H1 (cell line): ENCODE data around the gene GBF1. TPM values are rescaled to one million over a fixed set of nuclear protein-coding genes. Genes with fewer than 3 reads are reported as not detected.

Source experiments
- CTCF ChIA-PET: fragments of 300-600 bp; sonication (Branson Sonifier 250); formaldehyde crosslinking; loops from one replicate; lab custom pipeline; 2021; ENCODE audit not compliant: partially characterized antibody; lab: Charles Lee
- POLR2A ChIA-PET: fragments of 300-600 bp; sonication (Branson Sonifier 250); formaldehyde crosslinking; loops from one replicate; lab custom pipeline; 2021; ENCODE audit warnings: inconsistent platforms; ENCODE audit not compliant: partially characterized antibody; lab: Charles Lee
- DNase-seq, 2 experiments: peaks; one replicate each; pipeline versions ENCODE4 v3.0.0 to v3.0.0-alpha.2; 2010 to 2022; ENCODE audit warnings: low spot score in 2 of 2, low read depth in 1 of 2, mixed read lengths in 1 of 2
- FAIRE-seq: peaks from 2 replicates; lab custom pipeline; 2011; peaks lifted over from hg19 to GRCh38; lab: Jason Lieb, UNC
- H2AFZ ChIP-seq: 2 replicates; pipeline ENCODE4 v1.8.1; 2012; ENCODE audit warnings: low read length, inconsistent platforms
- H2AK5ac ChIP-seq: 2 replicates; pipeline ENCODE4 v1.6.1; 2013; ENCODE audit warnings: low read depth, low read length
- H2BK120ac ChIP-seq: replicated peaks from 2 replicates; pipeline ENCODE3; 2013; ENCODE audit warnings: low read depth, low read length, inconsistent platforms
- H2BK12ac ChIP-seq: 2 replicates; pipeline ENCODE4 v1.6.1; 2013; ENCODE audit warnings: low read depth, low read length
- H2BK15ac ChIP-seq: 2 replicates; pipeline ENCODE4 v1.6.1; 2013; ENCODE audit warnings: low read length
- H2BK20ac ChIP-seq: 2 replicates; pipeline ENCODE4 v1.6.1; 2013; ENCODE audit warnings: low read length
- H2BK5ac ChIP-seq: 2 replicates; pipeline ENCODE4 v1.6.1; 2013; ENCODE audit warnings: low read depth, low read length
- H3K14ac ChIP-seq: 2 replicates; pipeline ENCODE4 v1.6.1; 2013; ENCODE audit warnings: inconsistent platforms; ENCODE audit not compliant: insufficient read length
- H3K18ac ChIP-seq: 2 replicates; pipeline ENCODE4 v1.6.1; 2013; ENCODE audit warnings: low read length; ENCODE audit errors: extremely low read depth
- H3K23ac ChIP-seq: 2 replicates; pipeline ENCODE4 v1.6.1; 2013; ENCODE audit warnings: inconsistent platforms; ENCODE audit not compliant: insufficient read length
- H3K23me2 ChIP-seq: 2 replicates; pipeline ENCODE4 v1.6.1; 2013; ENCODE audit warnings: low read depth, low read length
- H3K27ac ChIP-seq: 2 replicates; pipeline ENCODE4 v1.6.1; 2011; ENCODE audit warnings: low read depth, low read length, inconsistent platforms
- H3K27me3 ChIP-seq, 4 experiments: replicated peaks in 1 of 4; 1 replicate in 1 of 4; 2 replicates in 3 of 4; pipeline versions ENCODE4 v1.6.1 to v1.8.1; 2011 to 2013; ENCODE audit warnings: low read length in 3 of 4, mild to moderate bottlenecking in 3 of 4, inconsistent platforms in 2 of 4, mixed read lengths in 2 of 4, moderate library complexity in 1 of 4; ENCODE audit not compliant: control insufficient read depth in 3 of 4, insufficient read depth in 3 of 4; ENCODE audit errors: extremely low read depth in 1 of 4
- H3K36me3 ChIP-seq, 4 experiments: 2 replicates each; pipeline versions ENCODE4 v1.6.1 to v1.8.1; 2011 to 2013; ENCODE audit warnings: mild to moderate bottlenecking in 4 of 4, low read length in 3 of 4, moderate library complexity in 2 of 4, control low read depth in 1 of 4, inconsistent platforms in 1 of 4; ENCODE audit not compliant: insufficient read depth in 4 of 4, control insufficient read depth in 2 of 4
- H3K4ac ChIP-seq: replicated peaks from 2 replicates; pipeline ENCODE3; 2013; ENCODE audit warnings: low read length, low read depth, mixed read lengths, inconsistent platforms; ENCODE audit not compliant: insufficient read length
- H3K4me1 ChIP-seq, 4 experiments: replicated peaks in 1 of 4; 1 replicate in 1 of 4; 2 replicates in 3 of 4; pipeline versions ENCODE4 v1.6.1 to v1.8.1; 2011 to 2013; ENCODE audit warnings: low read length in 3 of 4, inconsistent platforms in 2 of 4, mixed read lengths in 1 of 4; ENCODE audit not compliant: insufficient read depth in 4 of 4, control insufficient read depth in 3 of 4
- H3K4me2 ChIP-seq, 2 experiments: 2 replicates each; pipeline versions ENCODE4 v1.6.1 to v1.8.1; 2011 to 2013; ENCODE audit warnings: low read depth in 2 of 2, low read length in 2 of 2, control low read depth in 1 of 2, inconsistent platforms in 1 of 2, mild to moderate bottlenecking in 1 of 2; ENCODE audit not compliant: insufficient read depth in 1 of 2
- H3K4me3 ChIP-seq, 4 experiments: fragments of 200-600, 300-600 bp in 1 of 4; sonication (generic), shearing (Covaris generic), sonication (Bioruptor Twin) in 1 of 4; 2 replicates each; pipeline versions ENCODE4 v1.5.1 to v1.8.1; 2011 to 2016; ENCODE audit warnings: low read length in 4 of 4, low read depth in 3 of 4, control low read depth in 2 of 4, inconsistent platforms in 2 of 4, mild to moderate bottlenecking in 2 of 4, mixed read lengths in 1 of 4, moderate library complexity in 1 of 4; ENCODE audit not compliant: insufficient read depth in 2 of 4; ENCODE audit errors: extremely low read depth in 1 of 4
- H3K56ac ChIP-seq: replicated peaks from 2 replicates; pipeline ENCODE3; 2013; ENCODE audit warnings: low read depth, mild to moderate bottlenecking, mixed read lengths, low read length, inconsistent platforms; ENCODE audit not compliant: insufficient read length
- H3K79me1 ChIP-seq: 2 replicates; pipeline ENCODE4 v1.6.1; 2013; ENCODE audit warnings: low read depth, low read length, control low read depth
- H3K79me2 ChIP-seq, 2 experiments: 2 replicates each; pipeline versions ENCODE4 v1.6.1 to v1.8.1; 2012 to 2013; ENCODE audit warnings: low read length in 2 of 2, mild to moderate bottlenecking in 2 of 2, inconsistent platforms in 1 of 2; ENCODE audit not compliant: insufficient read depth in 2 of 2, control insufficient read depth in 1 of 2
- H3K9ac ChIP-seq, 4 experiments: replicated peaks in 1 of 4; 1 replicate in 1 of 4; 2 replicates in 3 of 4; pipeline versions ENCODE4 v1.6.1 to v1.8.1; 2011 to 2013; ENCODE audit warnings: low read depth in 3 of 4, low read length in 3 of 4, control low read depth in 2 of 4, mild to moderate bottlenecking in 2 of 4, moderate library complexity in 2 of 4, inconsistent platforms in 1 of 4; ENCODE audit errors: extremely low read depth in 1 of 4
- H3K9me3 ChIP-seq, 2 experiments: 2 replicates each; pipeline versions ENCODE4 v1.6.1 to v1.8.1; 2012 to 2013; ENCODE audit warnings: mild to moderate bottlenecking in 2 of 2, moderate library complexity in 2 of 2, control low read depth in 1 of 2, inconsistent platforms in 1 of 2, low read depth in 1 of 2, low read length in 1 of 2, mixed read lengths in 1 of 2; ENCODE audit not compliant: insufficient read depth in 2 of 2
- H4K20me1 ChIP-seq, 2 experiments: replicated peaks in 1 of 2; 2 replicates each; pipeline versions ENCODE3 to v1.8.1; 2011 to 2013; ENCODE audit warnings: inconsistent platforms in 2 of 2, low read length in 2 of 2, mild to moderate bottlenecking in 1 of 2; ENCODE audit not compliant: insufficient read depth in 2 of 2, control insufficient read depth in 1 of 2
- H4K5ac ChIP-seq: 2 replicates; pipeline ENCODE4 v1.6.1; 2013; ENCODE audit warnings: low read length, low read depth, mixed read lengths, inconsistent platforms; ENCODE audit not compliant: insufficient read length
- H4K8ac ChIP-seq: 2 replicates; pipeline ENCODE4 v1.8.0; 2013; ENCODE audit warnings: mild to moderate bottlenecking, moderate library complexity, low read length, inconsistent platforms; ENCODE audit not compliant: insufficient read depth; ENCODE audit errors: extremely low read depth
- H4K91ac ChIP-seq: replicated peaks from 2 replicates; pipeline ENCODE3; 2013; ENCODE audit warnings: low read length, mixed read lengths, inconsistent platforms; ENCODE audit not compliant: insufficient read length
- CREB1 ChIP-seq: IDR thresholded peaks from 2 replicates; pipeline ENCODE4 v1.6.1; 2012; ENCODE audit warnings: inconsistent platforms
- FOSL1 ChIP-seq: IDR thresholded peaks from 2 replicates; pipeline ENCODE4 v1.6.1; 2011; ENCODE audit warnings: mild to moderate bottlenecking, low read depth, low read length, moderate library complexity; ENCODE audit not compliant: insufficient read depth
- RXRA ChIP-seq: IDR thresholded peaks from 2 replicates; pipeline ENCODE4 v1.6.1; 2011; ENCODE audit warnings: low read depth, mild to moderate bottlenecking, low read length, moderate library complexity; ENCODE audit not compliant: insufficient read depth
- TAF7 ChIP-seq: optimal IDR thresholded peaks from 2 replicates; pipeline ENCODE3; 2011; ENCODE audit warnings: low read depth, mild to moderate bottlenecking, inconsistent platforms, low read length, moderate library complexity, borderline replicate concordance
- USF2 ChIP-seq: IDR thresholded peaks from 2 replicates; pipeline ENCODE4 v1.6.1; 2011; ENCODE audit warnings: low read length, improper control_type of control experiment
- WGBS, 2 experiments: shearing (Covaris generic) in 1 of 2; methylation state at CpG; one replicate each; pipeline versions ENCODE4 v1.1.6 to v1.1.7; 2013 to 2015; ENCODE audit warnings: low lambda C conversion rate in 2 of 2, mixed read lengths in 2 of 2, inconsistent platforms in 1 of 2, low coverage in 1 of 2, missing lambda C conversion rate in 1 of 2; ENCODE audit not compliant: insufficient replicate concordance in 2 of 2, insufficient coverage in 1 of 2, insufficient read length in 1 of 2; ENCODE audit errors: extremely low coverage in 1 of 2, missing lambda C conversion rate in 1 of 2; 5-methylcytosine and 5-hydroxymethylcytosine counted together
- polyA plus RNA-seq, 7 experiments: library from polyadenylated mRNA; depleted of rRNA in 3 of 7; stranded (reverse) in 5 of 7; unstranded in 2 of 7; fragments of >200 nt in 5 of 7; fragments of 200-250 nt in 2 of 7; gene quantifications; 1 replicate in 5 of 7; 2 replicates in 1 of 7; 4 replicates in 1 of 7; pipeline versions ENCODE4 v1.2.1 to v1.2.3, GENCODE V29; 2011 to 2013; ENCODE audit warnings: missing spikeins in 2 of 7, mixed read lengths in 2 of 7
- total RNA-seq: library from RNA; stranded (reverse); fragmentation: NEBNext Ultra II Directional; extraction: Animal tissue kit (Norgen Biotek cat#: 25700); gene quantifications from 2 replicates; pipeline ENCODE4 v1.2.1, GENCODE V29; 2021

The GBF1 gene
- total and polyA plus RNA-seq, 2 of the 8 experiments (the other 6 are each of a cell fraction or from before 2014, with no cell fraction given), result 11.0 to 25.5 TPM

GRCh38 chr10:102335184-102335583 is 89.9 kb downstream of the GBF1 start:
- Histone ChIP-seq H3K23me2 (no peaks in the 10 kb centered on the region), H3K56ac (no peak overlapping the region), H3K79me1 (no peaks in the 10 kb centered on the region), H2AK5ac (no peak overlapping the region), H3K9me3 (no peaks in the 10 kb centered on the region), H3K4me1 (no peaks in the 10 kb centered on the region), H3K4ac (no peak overlapping the region), H3K4me3 (no peak overlapping the region), H2BK15ac (no peak overlapping the region), H2BK20ac (no peak overlapping the region), H2BK5ac (no peak overlapping the region), H3K27ac (no peak overlapping the region), H3K23ac (no peak overlapping the region), H3K18ac (no peak overlapping the region), H3K27me3 (peaks cover 0 to 7% (median 3%) of the 10 kb centered on the region in 4 experiments; a peak in 5 of 7 replicates), H2BK12ac (no peak overlapping the region), H3K4me2 (no peak overlapping the region), H4K5ac (no peak overlapping the region), H4K8ac (no peak overlapping the region), H2BK120ac (no peak overlapping the region), H3K36me3 (no peaks in the 10 kb centered on the region), H3K9ac (no peak overlapping the region), H3K14ac (no peak overlapping the region), H3K79me2 (no peaks in the 10 kb centered on the region), H4K91ac (no peak overlapping the region), H4K20me1 (peaks cover 2% of the 10 kb centered on the region in 2 experiments), H2AFZ (no peak overlapping the region)
- FAIRE-seq (no peak), DNase-seq (no peak)
- ChIA-PET CTCF (interaction anchor here (0.8 to 1.9 kb wide), 4 partner anchors 12 to 104 kb away, joined by 3 to 9 read pairs (median 4); no protein-coding TSS in a partner anchor), POLR2A (no interaction called here)
- 88% methylated on average over 3 of the region's 3 CpGs; no CpG with 5 or more reads in 1 of the 2 experiments for WGBS, 2 experiments
- TF ChIP-seq TAF7 (no peak), USF2 (no peak), FOSL1 (no peak), RXRA (no peak), CREB1 (no peak)
